HepG2 (cell line): ENCODE measurements around the gene CTDP1. TPM values are rescaled to one million over a fixed set of nuclear protein-coding genes. Genes with fewer than 3 reads are reported as not detected.

Experiments used
- ATAC-seq: fragments of 200-7000 bp; cut with Tn5 transposase; 3 replicates; pipeline ENCODE4 v1.9.1; 2020; ENCODE audit warnings: mild to moderate bottlenecking, moderate library complexity
- BruUV-seq: library from RNA; stranded (reverse); fragments of 400-500 nt; replicated peaks from 2 replicates; lab custom pipeline; 2021; lab: Mats Ljungman, UMichigan
- CTCF ChIA-PET: fragments of 300-600 bp; formaldehyde crosslinking; extraction: SDS; loops from one replicate; lab custom pipeline; 2021; ENCODE audit warnings: low total read pairs, inconsistent platforms, low intra/inter-chr PET ratio; lab: Yijun Ruan, JAX
- POLR2A ChIA-PET: fragments of 350-600 bp; sonication (Branson Sonifier 250); formaldehyde crosslinking; loops from one replicate; lab custom pipeline; 2020; ENCODE audit warnings: antibody characterized with exemption, inconsistent platforms; lab: Yijun Ruan, JAX
- DNase-seq: peaks from one replicate; pipeline ENCODE4 v3.0.0-alpha.2; 2015; ENCODE audit warnings: low spot score
- FAIRE-seq: peaks from 3 replicates; lab custom pipeline; 2011; peaks lifted over from hg19 to GRCh38; lab: Jason Lieb, UNC
- H2AFZ ChIP-seq: one replicate; pipeline ENCODE4 v1.6.1; 2011; ENCODE audit warnings: low read length, inconsistent platforms
- H3K27ac ChIP-seq: fragments of 300-600 bp; 3 replicates; pipeline ENCODE4 v1.8.0; 2011; ENCODE audit warnings: mixed run types, mild to moderate bottlenecking, mixed read lengths, low read length, inconsistent platforms; ENCODE audit not compliant: insufficient read depth; ENCODE audit errors: extremely low read length
- H3K27me3 ChIP-seq, 2 experiments: fragments of 200-600 bp in 1 of 2; 2 replicates in 1 of 2; 3 replicates in 1 of 2; pipeline versions ENCODE4 v1.6.0 to v1.8.0; 2011; ENCODE audit warnings: low read length in 2 of 2, mild to moderate bottlenecking in 2 of 2, moderate library complexity in 2 of 2, inconsistent platforms in 1 of 2; ENCODE audit not compliant: insufficient read depth in 2 of 2, control insufficient read depth in 1 of 2
- H3K36me3 ChIP-seq, 2 experiments: fragments of 200-600 bp in 1 of 2; replicated peaks in 1 of 2; 2 replicates in 1 of 2; 3 replicates in 1 of 2; pipeline versions ENCODE4 v1.5.1 to v1.8.0; 2011; ENCODE audit warnings: low read length in 2 of 2, inconsistent platforms in 1 of 2; ENCODE audit not compliant: insufficient read depth in 2 of 2, control insufficient read depth in 1 of 2
- H3K4me1 ChIP-seq: 2 replicates; pipeline ENCODE4 v1.5.1; 2012; ENCODE audit warnings: low read length, inconsistent platforms; ENCODE audit not compliant: insufficient read depth
- H3K4me2 ChIP-seq: 2 replicates; pipeline ENCODE4 v1.6.0; 2011; ENCODE audit warnings: low read depth, low read length, inconsistent platforms
- H3K4me3 ChIP-seq, 3 experiments: fragments of 200-600 bp in 1 of 3; sonication (generic), shearing (Covaris generic) in 1 of 3; replicated peaks in 1 of 3; 2 replicates each; pipeline ENCODE4 v1.5.1; 2011 to 2016; ENCODE audit warnings: low read length in 3 of 3, inconsistent platforms in 2 of 3, low read depth in 2 of 3, mild to moderate bottlenecking in 2 of 3, control low read depth in 1 of 3, mixed read lengths in 1 of 3; ENCODE audit not compliant: insufficient read depth in 1 of 3
- H3K79me2 ChIP-seq: one replicate; pipeline ENCODE4 v1.6.1; 2011; ENCODE audit warnings: low read length, inconsistent platforms; ENCODE audit not compliant: insufficient read depth
- H3K9ac ChIP-seq: 2 replicates; pipeline ENCODE4 v1.6.0; 2011; ENCODE audit warnings: mild to moderate bottlenecking, low read depth, low read length, inconsistent platforms; ENCODE audit not compliant: insufficient read depth
- H3K9me3 ChIP-seq: 2 replicates; pipeline ENCODE4 v1.5.1; 2012; ENCODE audit warnings: mild to moderate bottlenecking, low read length
- H4K20me1 ChIP-seq: 2 replicates; pipeline ENCODE4 v1.6.0; 2011; ENCODE audit warnings: inconsistent platforms, mild to moderate bottlenecking, low read length, moderate library complexity; ENCODE audit not compliant: insufficient read depth
- CBFB ChIP-seq: sonication (generic); formaldehyde crosslinking; IDR thresholded peaks from 2 replicates; pipeline ENCODE4 v1.4.0; 2020; ENCODE audit warnings: missing genetic modification reagents
- CBX2 ChIP-seq, 2 experiments: fragments of 200-600 bp in 1 of 2; sonication (generic); formaldehyde crosslinking in 1 of 2; IDR thresholded peaks; 2 replicates each; pipeline versions ENCODE4 v1.7.0 to v1.8.1; 2018 to 2022; ENCODE audit warnings: low read depth in 2 of 2, low read length in 1 of 2, mild to moderate bottlenecking in 1 of 2, missing genetic modification reagents in 1 of 2
- ETV5 ChIP-seq: IDR thresholded peaks from 2 replicates; pipeline ENCODE4 v1.6.1; 2018; ENCODE audit warnings: missing biosample characterization, missing genetic modification reagents, inconsistent platforms, borderline replicate concordance
- FOXA3 ChIP-seq: IDR thresholded peaks from 2 replicates; pipeline ENCODE4 v1.6.1; 2016; ENCODE audit warnings: missing genetic modification reagents, missing compliant biosample characterization
- GATAD2A ChIP-seq: IDR thresholded peaks from 2 replicates; pipeline ENCODE4 v1.6.1; 2016
- HNRNPLL ChIP-seq: fragments of 200-400 bp; formaldehyde crosslinking; IDR thresholded peaks from 2 replicates; pipeline ENCODE4 v1.6.1; 2017; ENCODE audit warnings: mild to moderate bottlenecking, low read depth, low read length; ENCODE audit not compliant: poor library complexity, severe bottlenecking
- MAZ ChIP-seq, 2 experiments: sonication (generic) in 1 of 2; formaldehyde crosslinking in 1 of 2; IDR thresholded peaks; 2 replicates each; pipeline versions ENCODE4 v1.5.0 to v1.6.1; 2012 to 2020; ENCODE audit warnings: low read depth in 2 of 2, mild to moderate bottlenecking in 2 of 2, borderline replicate concordance in 1 of 2, improper control_type of control experiment in 1 of 2, low read length in 1 of 2, missing genetic modification reagents in 1 of 2, moderate library complexity in 1 of 2
- POLR2G ChIP-seq: fragments of 200-400 bp; formaldehyde crosslinking; IDR thresholded peaks from 2 replicates; pipeline ENCODE4 v1.6.1; 2018; ENCODE audit warnings: mild to moderate bottlenecking, low read depth, low read length, moderate library complexity
- SIX1 ChIP-seq: sonication (generic); formaldehyde crosslinking; IDR thresholded peaks from 2 replicates; pipeline ENCODE4 v1.4.0; 2020; ENCODE audit warnings: missing genetic modification reagents, borderline replicate concordance
- SKI ChIP-seq: fragments of 450-650 bp; IDR thresholded peaks from one replicate; pipeline ENCODE4 v1.6.1; 2018; ENCODE audit warnings: mild to moderate bottlenecking; ENCODE audit not compliant: partially characterized antibody
- SMAD1 ChIP-seq: sonication (generic); formaldehyde crosslinking; IDR thresholded peaks from 2 replicates; pipeline ENCODE4 v1.4.0; 2020; ENCODE audit warnings: missing genetic modification reagents, low read depth, mild to moderate bottlenecking, borderline replicate concordance
- SP5 ChIP-seq: IDR thresholded peaks from 2 replicates; pipeline ENCODE4 v1.6.1; 2016; ENCODE audit warnings: low read depth, borderline replicate concordance
- SRF ChIP-seq: IDR thresholded peaks from 2 replicates; pipeline ENCODE4 v1.6.1; 2011; ENCODE audit warnings: mild to moderate bottlenecking, low read depth, low read length, moderate library complexity
- TBX2 ChIP-seq: sonication (generic); formaldehyde crosslinking; IDR thresholded peaks from 2 replicates; pipeline ENCODE4 v1.5.0; 2020; ENCODE audit warnings: missing genetic modification reagents, mild to moderate bottlenecking, borderline replicate concordance
- ZNF260 ChIP-seq: sonication (generic); formaldehyde crosslinking; IDR thresholded peaks from 2 replicates; pipeline ENCODE4 v1.4.0; 2020; ENCODE audit warnings: missing genetic modification reagents, low read depth, mild to moderate bottlenecking, borderline replicate concordance
- ZNF569 ChIP-seq: sonication (generic); formaldehyde crosslinking; IDR thresholded peaks from 2 replicates; pipeline ENCODE4 v1.5.0; 2020; ENCODE audit warnings: mild to moderate bottlenecking, missing genetic modification reagents, moderate library complexity, borderline replicate concordance
- ZNF746 ChIP-seq: sonication (generic); formaldehyde crosslinking; IDR thresholded peaks from 2 replicates; pipeline ENCODE4 v1.8.0; 2022; ENCODE audit warnings: mild to moderate bottlenecking, missing genetic modification reagents
- WGBS: methylation state at CpG from one replicate; pipeline ENCODE4 v1.1.6; 2017; ENCODE audit warnings: low lambda C conversion rate; 5-methylcytosine and 5-hydroxymethylcytosine counted together
- in situ Hi-C: cut with HindIII; loops from 2 replicates; pipeline ENCODE4 v1.10.0; 2017; ENCODE audit warnings: low pct_unique_long_range_greater_than_20kb; ENCODE audit not compliant: extremely low pct_ligation_motif_present
- intact Hi-C: fragments of 100-400 bp; cut with micrococcal nuclease; formaldehyde crosslinking; loops from one replicate; pipeline ENCODE4 v1.10.0; 2022; ENCODE audit not compliant: unreplicated experiment
- polyA plus RNA-seq, 8 experiments: library from polyadenylated mRNA; depleted of rRNA in 3 of 8; stranded (reverse) in 7 of 8; unstranded in 1 of 8; fragments of >200 nt; fragmentation: Illumina TruSeq in 4 of 8; extraction: Trizol in 4 of 8; gene quantifications; 2 replicates each; pipeline versions ENCODE4 v1.2.1 to v1.2.3, GENCODE V29; 2011 to 2016; ENCODE audit warnings: low read depth in 4 of 8, missing spikeins in 1 of 8, mixed read lengths in 1 of 8; ENCODE audit not compliant: insufficient read depth in 1 of 8
- total RNA-seq, 5 experiments: library from RNA; depleted of rRNA; stranded (reverse); fragments of >200 nt; fragmentation: Illumina TruSeq; extraction: Trizol; gene quantifications; 2 replicates each; pipeline ENCODE4 v1.2.3, GENCODE V29; 2016; ENCODE audit warnings: low read depth in 1 of 5
- TF ChIP-seq, protein P1 (sequence below): sonication (generic); formaldehyde crosslinking; conservative IDR thresholded peaks from 2 replicates; pipeline ENCODE4 v1.4.0; 2020; ENCODE audit warnings: mild to moderate bottlenecking, missing genetic modification reagents, moderate library complexity
- TF ChIP-seq, protein P2 (sequence below): sonication (generic); formaldehyde crosslinking; IDR thresholded peaks from 2 replicates; pipeline ENCODE4 v1.4.0; 2020; ENCODE audit warnings: missing genetic modification reagents

The CTDP1 gene
- total and polyA plus RNA-seq, 2 of the 13 experiments (the other 11 are each of a cell fraction or from before 2014, with no cell fraction given) = 6.9 to 11.0 TPM

DNA sequence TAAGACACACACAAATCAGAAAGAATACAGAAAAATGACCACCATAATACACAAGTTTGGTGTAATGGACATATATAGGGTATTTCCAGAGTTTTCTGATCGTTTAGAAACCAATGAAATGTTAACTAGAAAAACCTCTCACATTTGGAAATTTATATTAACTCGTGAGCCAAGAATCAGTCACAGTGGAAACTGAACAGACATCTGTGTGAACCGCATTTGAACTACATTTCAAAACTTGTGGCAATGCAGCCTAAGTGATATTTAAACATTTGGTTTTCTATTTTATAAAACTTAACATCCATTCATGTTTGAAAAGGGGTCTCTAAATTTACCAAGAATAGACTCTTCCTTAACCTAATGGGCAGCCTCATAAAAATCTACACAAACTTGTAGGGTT is 89.1 kb downstream of the CTDP1 start:
- intact Hi-C loops (no loop called here), in situ Hi-C loops (no loop called here)
- H3K36me3 ChIP-seq = no peaks in the 10 kb centered on the region
- no TSS peak for BruUV-seq
- 8% methylated on average over 3 of the region's 3 CpGs for WGBS
- no peaks in the 10 kb centered on the region for H4K20me1 ChIP-seq
- no peak overlapping the region for H3K4me2 ChIP-seq
- DNase-seq = no peak
- POLR2A ChIA-PET = no interaction called here
- H3K79me2 ChIP-seq = no peaks in the 10 kb centered on the region
- no peak overlapping the region for H3K27ac ChIP-seq
- H3K9ac ChIP-seq = no peak overlapping the region
- CTCF ChIA-PET = no interaction called here
- no peaks in the 10 kb centered on the region for H3K4me1 ChIP-seq
- H3K27me3 ChIP-seq = peaks cover 1 to 54% of the 10 kb centered on the region in 2 experiments; a peak in 4 of 5 replicates
- H2AFZ ChIP-seq = no peak overlapping the region
- TF ChIP-seq ZNF260 = no peak
- TF ChIP-seq SRF = no peak
- no peak for TF ChIP-seq ZNF746 (CRISPR knock-in tag)
- no peak for TF ChIP-seq GATAD2A (CRISPR knock-in tag)
- TF ChIP-seq, protein P1, sequence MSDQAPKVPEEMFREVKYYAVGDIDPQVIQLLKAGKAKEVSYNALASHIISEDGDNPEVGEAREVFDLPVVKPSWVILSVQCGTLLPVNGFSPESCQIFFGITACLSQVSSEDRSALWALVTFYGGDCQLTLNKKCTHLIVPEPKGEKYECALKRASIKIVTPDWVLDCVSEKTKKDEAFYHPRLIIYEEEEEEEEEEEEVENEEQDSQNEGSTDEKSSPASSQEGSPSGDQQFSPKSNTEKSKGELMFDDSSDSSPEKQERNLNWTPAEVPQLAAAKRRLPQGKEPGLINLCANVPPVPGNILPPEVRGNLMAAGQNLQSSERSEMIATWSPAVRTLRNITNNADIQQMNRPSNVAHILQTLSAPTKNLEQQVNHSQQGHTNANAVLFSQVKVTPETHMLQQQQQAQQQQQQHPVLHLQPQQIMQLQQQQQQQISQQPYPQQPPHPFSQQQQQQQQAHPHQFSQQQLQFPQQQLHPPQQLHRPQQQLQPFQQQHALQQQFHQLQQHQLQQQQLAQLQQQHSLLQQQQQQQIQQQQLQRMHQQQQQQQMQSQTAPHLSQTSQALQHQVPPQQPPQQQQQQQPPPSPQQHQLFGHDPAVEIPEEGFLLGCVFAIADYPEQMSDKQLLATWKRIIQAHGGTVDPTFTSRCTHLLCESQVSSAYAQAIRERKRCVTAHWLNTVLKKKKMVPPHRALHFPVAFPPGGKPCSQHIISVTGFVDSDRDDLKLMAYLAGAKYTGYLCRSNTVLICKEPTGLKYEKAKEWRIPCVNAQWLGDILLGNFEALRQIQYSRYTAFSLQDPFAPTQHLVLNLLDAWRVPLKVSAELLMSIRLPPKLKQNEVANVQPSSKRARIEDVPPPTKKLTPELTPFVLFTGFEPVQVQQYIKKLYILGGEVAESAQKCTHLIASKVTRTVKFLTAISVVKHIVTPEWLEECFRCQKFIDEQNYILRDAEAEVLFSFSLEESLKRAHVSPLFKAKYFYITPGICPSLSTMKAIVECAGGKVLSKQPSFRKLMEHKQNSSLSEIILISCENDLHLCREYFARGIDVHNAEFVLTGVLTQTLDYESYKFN (CRISPR knock-in tag) = no peak
- TF ChIP-seq FOXA3 (CRISPR knock-in tag) = no peak
- no peak for TF ChIP-seq SP5 (CRISPR knock-in tag)
- TF ChIP-seq, protein P2, sequence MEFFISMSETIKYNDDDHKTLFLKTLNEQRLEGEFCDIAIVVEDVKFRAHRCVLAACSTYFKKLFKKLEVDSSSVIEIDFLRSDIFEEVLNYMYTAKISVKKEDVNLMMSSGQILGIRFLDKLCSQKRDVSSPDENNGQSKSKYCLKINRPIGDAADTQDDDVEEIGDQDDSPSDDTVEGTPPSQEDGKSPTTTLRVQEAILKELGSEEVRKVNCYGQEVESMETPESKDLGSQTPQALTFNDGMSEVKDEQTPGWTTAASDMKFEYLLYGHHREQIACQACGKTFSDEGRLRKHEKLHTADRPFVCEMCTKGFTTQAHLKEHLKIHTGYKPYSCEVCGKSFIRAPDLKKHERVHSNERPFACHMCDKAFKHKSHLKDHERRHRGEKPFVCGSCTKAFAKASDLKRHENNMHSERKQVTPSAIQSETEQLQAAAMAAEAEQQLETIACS (CRISPR knock-in tag) = no peak
- no peak for TF ChIP-seq CBX2 (IDR thresholded peaks at IDR 0.05; ENCODE audit: low read depth, low read length)
- TF ChIP-seq CBX2 (CRISPR knock-in tag; IDR thresholded peaks at IDR 0.05; ENCODE audit: low read depth) = no peak
- TF ChIP-seq CBFB = no peak
- no peak for TF ChIP-seq SMAD1 (CRISPR knock-in tag)
- TF ChIP-seq TBX2 (CRISPR knock-in tag) = no peak
- TF ChIP-seq MAZ (IDR thresholded peaks at IDR 0.05; ENCODE audit: borderline replicate concordance, low read depth, low read length) = no peak
- no peak for TF ChIP-seq MAZ (CRISPR knock-in tag; IDR thresholded peaks at IDR 0.05; ENCODE audit: low read depth)
- TF ChIP-seq ETV5 = no peak
- no peak for TF ChIP-seq SKI
- no peak for TF ChIP-seq HNRNPLL
- TF ChIP-seq SIX1 (CRISPR knock-in tag) = no peak
- no peak for TF ChIP-seq ZNF569
- no peak for TF ChIP-seq POLR2G
- no peak for FAIRE-seq
- H3K4me3 ChIP-seq = no peak overlapping the region
- H3K9me3 ChIP-seq = no peaks in the 10 kb centered on the region
- ATAC-seq = no peak
